HepG2 (cell line): ENCODE data around the gene FAM83G. TPM values are rescaled to one million over a fixed set of nuclear protein-coding genes. Genes with fewer than 3 reads are reported as not detected.
A peak's percentile ranks its signal among the peaks of the same experiment; 100 is the strongest.

Source experiments
- ATF2 ChIP-seq: sonication (generic); formaldehyde crosslinking; IDR thresholded peaks from 2 replicates; pipeline ENCODE4 v1.4.0; 2020; ENCODE audit warnings: missing genetic modification reagents
- ATF7 ChIP-seq, 2 experiments: fragments of 450-650 bp in 1 of 2; sonication (generic) in 1 of 2; formaldehyde crosslinking in 1 of 2; IDR thresholded peaks; 2 replicates each; pipeline versions ENCODE4 v1.4.0 to v1.6.1; 2016 to 2020; ENCODE audit warnings: antibody characterized with exemption in 1 of 2, mild to moderate bottlenecking in 1 of 2, missing genetic modification reagents in 1 of 2
- CHD4 ChIP-seq: fragments of 200-600 bp; sonication (generic); IDR thresholded peaks from 2 replicates; pipeline ENCODE4 v1.7.0; 2017; ENCODE audit warnings: mild to moderate bottlenecking, low read length, borderline replicate concordance
- FOXO1 ChIP-seq: sonication (generic); formaldehyde crosslinking; IDR thresholded peaks from 2 replicates; pipeline ENCODE4 v1.4.0; 2020; ENCODE audit warnings: missing genetic modification reagents
- HOMEZ ChIP-seq: IDR thresholded peaks from 2 replicates; pipeline ENCODE4 v1.6.1; 2016; ENCODE audit warnings: low read depth
- KDM3A ChIP-seq: IDR thresholded peaks from 2 replicates; pipeline ENCODE4 v1.6.1; 2018; ENCODE audit warnings: low read depth, missing compliant biosample characterization
- MBNL3 ChIP-seq: fragments of 250-450 bp; sonication (Bioruptor Pico); conservative IDR thresholded peaks from 2 replicates; pipeline ENCODE4 v1.8.0; 2022; ENCODE audit warnings: mild to moderate bottlenecking, inconsistent platforms
- NCOA2 ChIP-seq: sonication (generic); formaldehyde crosslinking; IDR thresholded peaks from 2 replicates; pipeline ENCODE4 v1.8.0; 2022; ENCODE audit warnings: inconsistent platforms
- RNF2 ChIP-seq: fragments of 450-650 bp; conservative IDR thresholded peaks from 2 replicates; pipeline ENCODE4 v1.6.1; 2016; ENCODE audit warnings: low read depth
- RXRA ChIP-seq: sonication (generic); formaldehyde crosslinking; IDR thresholded peaks from 2 replicates; pipeline ENCODE4 v1.5.1; 2020; ENCODE audit warnings: missing genetic modification reagents
- SKI ChIP-seq: fragments of 450-650 bp; IDR thresholded peaks from one replicate; pipeline ENCODE4 v1.6.1; 2018; ENCODE audit warnings: mild to moderate bottlenecking; ENCODE audit not compliant: partially characterized antibody
- TCF12 ChIP-seq, 2 experiments: fragments of 450-650 bp in 1 of 2; sonication (generic) in 1 of 2; formaldehyde crosslinking in 1 of 2; IDR thresholded peaks; 2 replicates each; pipeline versions ENCODE4 v1.6.1 to v1.8.0; 2017 to 2022; ENCODE audit warnings: antibody characterized with exemption in 1 of 2, mild to moderate bottlenecking in 1 of 2, missing genetic modification reagents in 1 of 2, moderate library complexity in 1 of 2
- THAP11 ChIP-seq: IDR thresholded peaks from 2 replicates; pipeline ENCODE4 v1.6.1; 2016; ENCODE audit warnings: missing biosample characterization, missing genetic modification reagents
- THRA ChIP-seq: sonication (generic); formaldehyde crosslinking; IDR thresholded peaks from 2 replicates; pipeline ENCODE4 v1.4.0; 2020; ENCODE audit warnings: missing genetic modification reagents, borderline replicate concordance
- ZBTB49 ChIP-seq: sonication (generic); formaldehyde crosslinking; IDR thresholded peaks from 2 replicates; pipeline ENCODE4 v1.4.0; 2020; ENCODE audit warnings: missing genetic modification reagents, borderline replicate concordance
- ZKSCAN8 ChIP-seq: IDR thresholded peaks from 2 replicates; pipeline ENCODE4 v1.6.1; 2016; ENCODE audit warnings: borderline replicate concordance, missing genetic modification reagents, missing compliant biosample characterization
- ZNF207 ChIP-seq: fragments of 450-650 bp; IDR thresholded peaks from 2 replicates; pipeline ENCODE4 v1.6.1; 2016; ENCODE audit warnings: antibody characterized with exemption, borderline replicate concordance
- ZNF317 ChIP-seq: sonication (generic); formaldehyde crosslinking; IDR thresholded peaks from 2 replicates; pipeline ENCODE4 v1.5.0; 2020; ENCODE audit warnings: mild to moderate bottlenecking, missing genetic modification reagents
- ZNF354B ChIP-seq: sonication (generic); formaldehyde crosslinking; IDR thresholded peaks from 2 replicates; pipeline ENCODE4 v1.8.0; 2022; ENCODE audit warnings: mild to moderate bottlenecking, missing genetic modification reagents
- ZNF547 ChIP-seq: sonication (generic); formaldehyde crosslinking; IDR thresholded peaks from 2 replicates; pipeline ENCODE4 v1.5.1; 2020; ENCODE audit warnings: mild to moderate bottlenecking, missing genetic modification reagents
- ZNF710 ChIP-seq: sonication (generic); formaldehyde crosslinking; IDR thresholded peaks from 2 replicates; pipeline ENCODE4 v1.5.0; 2020; ENCODE audit warnings: mild to moderate bottlenecking, missing genetic modification reagents, borderline replicate concordance
- ZNF883 ChIP-seq: sonication (generic); formaldehyde crosslinking; IDR thresholded peaks from 2 replicates; pipeline ENCODE4 v1.5.1; 2020; ENCODE audit warnings: mild to moderate bottlenecking, missing genetic modification reagents; ENCODE audit errors: not compliant biosample characterization
- polyA plus RNA-seq, 8 experiments: library from polyadenylated mRNA; depleted of rRNA in 3 of 8; stranded (reverse) in 7 of 8; unstranded in 1 of 8; fragments of >200 nt; fragmentation: Illumina TruSeq in 4 of 8; extraction: Trizol in 4 of 8; gene quantifications; 2 replicates each; pipeline versions ENCODE4 v1.2.1 to v1.2.3, GENCODE V29; 2011 to 2016; ENCODE audit warnings: low read depth in 4 of 8, missing spikeins in 1 of 8, mixed read lengths in 1 of 8; ENCODE audit not compliant: insufficient read depth in 1 of 8
- total RNA-seq, 5 experiments: library from RNA; depleted of rRNA; stranded (reverse); fragments of >200 nt; fragmentation: Illumina TruSeq; extraction: Trizol; gene quantifications; 2 replicates each; pipeline ENCODE4 v1.2.3, GENCODE V29; 2016; ENCODE audit warnings: low read depth in 1 of 5

The FAM83G gene
- total and polyA plus RNA-seq, 2 of the 13 experiments (the other 11 are each of a cell fraction or from before 2014, with no cell fraction given) = 13.7 to 18.6 TPM

DNA sequence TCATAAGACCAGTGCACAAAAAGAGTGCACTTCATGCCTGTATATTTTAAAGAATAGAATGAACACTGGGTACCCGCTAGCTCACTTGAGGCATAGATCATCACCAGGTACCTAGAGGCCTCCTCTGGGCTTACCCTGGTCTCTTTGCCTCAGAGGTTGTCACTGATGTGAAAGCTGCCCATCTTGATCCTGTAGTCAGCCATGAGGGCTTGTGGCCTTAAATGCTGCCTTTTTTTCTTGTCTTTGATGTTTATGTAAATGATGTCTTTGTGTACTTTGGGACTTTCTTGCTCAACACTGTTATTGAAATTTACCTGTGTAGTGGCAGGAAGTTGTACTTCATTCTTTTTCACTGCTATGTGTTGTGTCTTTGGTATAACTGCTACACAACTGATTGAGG lies 79.4 kb downstream of the FAM83G start (continued):
- no peak for TF ChIP-seq ZBTB49 (CRISPR knock-in tag)
- TF ChIP-seq FOXO1 (CRISPR knock-in tag) = peak; percentile 35; the same call in 1 of the 2 replicates
- no peak for TF ChIP-seq ZNF207
- no peak for TF ChIP-seq MBNL3
- 0 out of 2 replicates have a peak, but pooled peaks have one; percentile 55 for TF ChIP-seq ZKSCAN8 (CRISPR knock-in tag)
- no peak for TF ChIP-seq SKI
- no peak for TF ChIP-seq KDM3A (CRISPR knock-in tag)
- no peak for TF ChIP-seq TCF12 (IDR thresholded peaks at IDR 0.05)
- TF ChIP-seq TCF12 (CRISPR knock-in tag; IDR thresholded peaks at IDR 0.05) = no peak
- 0 out of 2 replicates have a peak, but pooled peaks have one; percentile 35 for TF ChIP-seq ZNF317 (CRISPR knock-in tag)
- no peak for TF ChIP-seq CHD4
- peak; percentile 68 for TF ChIP-seq NCOA2
- TF ChIP-seq THRA (CRISPR knock-in tag) = peak; percentile 85; the same call in 1 of the 2 replicates
- TF ChIP-seq RNF2 = no peak
- peak; percentile 63 for TF ChIP-seq HOMEZ
- TF ChIP-seq ATF2 (CRISPR knock-in tag) = no peak
- TF ChIP-seq ZNF883 (CRISPR knock-in tag) = no peak
- no peak for TF ChIP-seq ZNF354B (CRISPR knock-in tag)
- no peak for TF ChIP-seq ATF7 (IDR thresholded peaks at IDR 0.05)
- TF ChIP-seq ATF7 (CRISPR knock-in tag; IDR thresholded peaks at IDR 0.05) = no peak
- TF ChIP-seq ZNF547 (CRISPR knock-in tag) = no peak
- peak; percentile 66; the same call in 1 of the 2 replicates for TF ChIP-seq THAP11
- no peak for TF ChIP-seq ZNF710 (CRISPR knock-in tag)
- TF ChIP-seq RXRA (CRISPR knock-in tag) = no peak
